Sigmoid colon (tissue), 7 donors: ENCODE measurements around the gene TRPM1. TPM values are rescaled to one million over a fixed set of nuclear protein-coding genes. Genes with fewer than 3 reads are reported as not detected.

Source experiments
- DNase-seq: peaks from one replicate; pipeline ENCODE4 v3.0.0-alpha.2; 2019
- H3K27ac ChIP-seq, 4 donors: fragments of 200-600 bp; sonication (generic); one replicate each; pipeline ENCODE4 v1.5.1; 2016 to 2019; ENCODE audit warnings: mild to moderate bottlenecking in 1 of 4
- H3K27me3 ChIP-seq, 3 donors: fragments of 200-600 bp; sonication (generic); one replicate each; pipeline ENCODE4 v1.5.1; 2019; ENCODE audit warnings: mild to moderate bottlenecking in 1 of 3
- H3K36me3 ChIP-seq, 4 donors: fragments of 200-600 bp; sonication (generic); one replicate each; pipeline ENCODE4 v1.5.1; 2016 to 2019
- H3K4me1 ChIP-seq, 4 donors: fragments of 200-600 bp; sonication (generic); one replicate each; pipeline ENCODE4 v1.5.1; 2017 to 2019
- H3K4me3 ChIP-seq, 4 donors: fragments of 200-600 bp; sonication (generic); one replicate each; pipeline ENCODE4 v1.5.1; 2017 to 2019; ENCODE audit warnings: mild to moderate bottlenecking in 2 of 4, moderate library complexity in 1 of 4
- H3K9me3 ChIP-seq, 4 donors: fragments of 200-600 bp in 3 of 4; sonication (generic) in 3 of 4; one replicate each; pipeline versions ENCODE4 v1.5.1 to v1.6.1; 2013 to 2019
- CTCF ChIP-seq, 4 experiments: fragments of 450-650 bp in 3 of 4; fragments of 200-600 bp in 1 of 4; IDR thresholded peaks; one replicate each; pipeline ENCODE4 v1.5.1; 2016 to 2019; ENCODE audit warnings: antibody characterized with exemption in 4 of 4, mild to moderate bottlenecking in 3 of 4, moderate library complexity in 2 of 4
- EP300 ChIP-seq, 4 donors: sonication (generic); formaldehyde crosslinking; IDR thresholded peaks; one replicate each; pipeline ENCODE4 v1.6.1; 2017; ENCODE audit warnings: antibody characterized with exemption in 4 of 4
- POLR2A ChIP-seq, 2 donors: fragments of 450-650 bp; IDR thresholded peaks; one replicate each; pipeline ENCODE4 v1.6.1; 2016; ENCODE audit warnings: antibody characterized with exemption in 2 of 2, mild to moderate bottlenecking in 2 of 2, moderate library complexity in 2 of 2
- POLR2AphosphoS5 ChIP-seq, 4 donors: sonication (generic); formaldehyde crosslinking; IDR thresholded peaks; one replicate each; pipeline ENCODE4 v1.6.1; 2017; ENCODE audit warnings: antibody characterized with exemption in 4 of 4
- WGBS, 2 donors: extraction: QIAGEN DNeasy Blood & Tissue Kit; methylation state at CpG; one replicate each; pipeline ENCODE4 v1.1.7; 2013; 5-methylcytosine and 5-hydroxymethylcytosine counted together
- intact Hi-C: fragments of 100-400 bp; cut with DNase I; formaldehyde crosslinking; loops from one replicate; pipeline ENCODE4 v1.15.1; 2023
- polyA plus RNA-seq, 3 donors: library from polyadenylated mRNA; stranded (reverse); fragments of 200-250 nt; gene quantifications; one replicate each; pipeline ENCODE4 v1.2.3, GENCODE V29; 2013
- total RNA-seq, 4 donors: library from RNA; depleted of rRNA; stranded (reverse); fragments of >200 nt; gene quantifications; one replicate each; pipeline ENCODE4 v1.1.0, GENCODE V29; 2016
- donor health status: healthy with polysubstance abuse.
- donor health status: Bipolar disorder and iron deficiency.
- donor health status: healthy.

The TRPM1 gene
- total and polyA plus RNA-seq, 7 donors, result 0.12 TPM; not detected in 6

GRCh38 chr15:31014608-31014925, 87.0 kb downstream of the TRPM1 start:
- H3K27ac ChIP-seq, result no peak overlapping the region
- H3K4me1 ChIP-seq, result no peaks in the 10 kb centered on the region
- H3K27me3 ChIP-seq, result no peaks in the 10 kb centered on the region
- DNase-seq, result no peak
- H3K36me3 ChIP-seq, result no peaks in the 10 kb centered on the region
- TF ChIP-seq POLR2A (IDR thresholded peaks at IDR 0.05) (no peak), EP300 (IDR thresholded peaks at IDR 0.05) (no peak), CTCF (IDR thresholded peaks at IDR 0.05) (no peak), POLR2AphosphoS5 (IDR thresholded peaks at IDR 0.05) (no peak)
- peaks cover 0 to 11% (median 6%) of the 10 kb centered on the region in 4 donors for H3K9me3 ChIP-seq
- WGBS, 2 donors, result 33 to 39% methylated on average over 2 of the region's 2 CpGs
- intact Hi-C loops, result no loop called here
- no peak overlapping the region for H3K4me3 ChIP-seq

- intact Hi-C loops, result no loop called here
- no peak overlapping the region for H3K27ac ChIP-seq
- H3K9me3 ChIP-seq, result peaks cover 0 to 11% (median 6%) of the 10 kb centered on the region in 4 donors
- 45 to 52% methylated on average over 2 of the region's 2 CpGs for WGBS, 2 donors
- TF ChIP-seq EP300 (IDR thresholded peaks at IDR 0.05), result no peak
- no peak for TF ChIP-seq POLR2AphosphoS5 (IDR thresholded peaks at IDR 0.05)
- TF ChIP-seq POLR2A (IDR thresholded peaks at IDR 0.05), result no peak
- no peak for TF ChIP-seq CTCF (IDR thresholded peaks at IDR 0.05)
- no peak for DNase-seq
- no peaks in the 10 kb centered on the region for H3K27me3 ChIP-seq
- no peaks in the 10 kb centered on the region for H3K36me3 ChIP-seq
- H3K4me3 ChIP-seq, result no peak overlapping the region
- H3K4me1 ChIP-seq, result no peaks in the 10 kb centered on the region
Observed at GRCh38 chr15:31013863-31014607, 87.5 kb downstream of the TRPM1 start.

DNA sequence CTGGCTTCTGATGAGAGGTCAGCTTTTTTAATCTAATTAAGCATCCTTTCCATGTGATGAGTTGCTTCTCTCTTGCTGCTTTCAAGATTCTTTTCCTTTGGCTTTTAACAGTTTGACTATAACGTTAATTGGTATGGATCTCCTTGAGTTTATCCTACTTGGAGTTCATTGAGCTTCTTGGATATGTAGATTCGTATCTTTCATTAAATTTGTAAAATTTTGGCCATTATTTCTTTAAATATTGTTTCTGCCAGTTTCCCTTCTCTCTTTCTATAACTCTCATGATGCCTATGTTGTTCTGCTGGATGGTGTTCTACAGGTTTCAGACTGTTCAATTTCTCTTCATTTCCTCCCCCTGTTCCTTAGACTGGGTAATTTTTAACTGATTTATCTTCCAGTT, 89.1 kb downstream of the TRPM1 start:
- H3K27me3 ChIP-seq, result no peaks in the 10 kb centered on the region
- peaks cover 0 to 11% (median 6%) of the 10 kb centered on the region in 4 donors for H3K9me3 ChIP-seq
- WGBS, 2 donors, result 92 to 93% methylated on average over 2 of the region's 2 CpGs
- DNase-seq, result no peak
- no peak for TF ChIP-seq EP300 (IDR thresholded peaks at IDR 0.05)
- no peak for TF ChIP-seq POLR2A (IDR thresholded peaks at IDR 0.05)
- no peak for TF ChIP-seq POLR2AphosphoS5 (IDR thresholded peaks at IDR 0.05)
- no peak for TF ChIP-seq CTCF (IDR thresholded peaks at IDR 0.05)
- no peak overlapping the region for H3K4me3 ChIP-seq
- H3K27ac ChIP-seq, result no peak overlapping the region
- intact Hi-C loops, result no loop called here
- H3K4me1 ChIP-seq, result no peaks in the 10 kb centered on the region
- H3K36me3 ChIP-seq, result no peaks in the 10 kb centered on the region

DNA sequence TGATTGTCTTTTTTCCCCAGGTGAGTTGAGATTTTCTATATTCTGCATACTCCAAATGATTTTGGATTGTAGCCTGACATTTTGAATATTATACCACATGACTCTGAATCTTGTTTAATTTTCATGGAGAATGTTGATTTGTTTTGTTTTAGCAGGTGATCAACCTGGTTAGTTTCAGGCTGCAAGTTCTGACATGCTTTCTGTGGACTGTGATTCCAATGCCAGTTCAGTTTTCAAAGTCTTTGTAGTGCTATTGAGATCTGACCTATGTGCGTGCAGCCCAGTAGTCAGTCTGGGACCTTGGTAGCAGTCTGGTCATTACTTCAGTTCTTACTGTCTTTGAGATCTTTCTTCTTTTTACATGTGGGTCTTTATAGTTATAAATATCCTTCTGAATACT, 91.5 kb downstream of the TRPM1 start:
- DNase-seq, result no peak
- Histone ChIP-seq H3K9me3 (peaks cover 0 to 11% (median 6%) of the 10 kb centered on the region in 4 donors), H3K27ac (no peak overlapping the region), H3K27me3 (no peaks in the 10 kb centered on the region), H3K36me3 (no peaks in the 10 kb centered on the region), H3K4me3 (no peak overlapping the region), H3K4me1 (no peaks in the 10 kb centered on the region)
- intact Hi-C loops, result no loop called here
- WGBS, 2 donors, result 91 to 98% methylated on average over 1 of the region's 1 CpG
- TF ChIP-seq CTCF (IDR thresholded peaks at IDR 0.05) (no peak), EP300 (IDR thresholded peaks at IDR 0.05) (no peak), POLR2A (IDR thresholded peaks at IDR 0.05) (no peak), POLR2AphosphoS5 (IDR thresholded peaks at IDR 0.05) (no peak)

DNA sequence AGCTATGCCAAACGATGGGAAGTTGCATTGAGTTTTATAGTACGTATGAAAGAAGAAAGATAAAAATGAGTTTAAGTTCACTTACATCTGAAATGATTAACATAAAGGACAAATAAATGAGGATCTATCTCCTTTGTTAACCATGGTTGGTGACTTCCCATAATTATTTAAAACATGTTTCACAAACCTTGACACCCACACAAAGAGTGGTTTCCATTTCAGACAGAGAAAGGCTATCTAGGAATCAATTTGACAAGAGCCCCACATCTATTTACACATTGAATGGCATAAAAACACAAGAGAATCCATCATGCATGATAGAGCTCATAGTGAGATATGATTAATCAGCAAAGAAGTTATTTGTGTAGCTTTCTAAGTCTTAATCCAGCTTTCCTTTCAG, 95.9 kb downstream of the TRPM1 start:
- WGBS, 2 donors, result 59 to 77% methylated on average over 2 of the region's 2 CpGs
- TF ChIP-seq CTCF (IDR thresholded peaks at IDR 0.05) (no peak), POLR2AphosphoS5 (IDR thresholded peaks at IDR 0.05) (no peak), EP300 (IDR thresholded peaks at IDR 0.05) (no peak), POLR2A (IDR thresholded peaks at IDR 0.05) (no peak)

More for the DNA sequence above, 95.9 kb downstream of the TRPM1 start:
- Histone ChIP-seq H3K27ac (no peak overlapping the region), H3K27me3 (peaks cover 0 to 11% (median 0%) of the 10 kb centered on the region in 3 donors), H3K4me3 (no peak overlapping the region), H3K9me3 (no peaks in the 10 kb centered on the region), H3K4me1 (no peaks in the 10 kb centered on the region), H3K36me3 (no peaks in the 10 kb centered on the region)
- intact Hi-C loops, result no loop called here
- no peak for DNase-seq
